ENCODE measurements around the gene MADCAM1. TPM values are rescaled to one million over a fixed set of nuclear protein-coding genes. Genes with fewer than 3 reads are reported as not detected.
"Not testable (repeated sequence)": the region's sequence is repeated elsewhere in the genome, so short reads cannot be mapped to it uniquely, and the experiment has no call there.

MADCAM1 gene
- total RNA-seq, 1 experiment from 2014 or later: not detected

DNA sequence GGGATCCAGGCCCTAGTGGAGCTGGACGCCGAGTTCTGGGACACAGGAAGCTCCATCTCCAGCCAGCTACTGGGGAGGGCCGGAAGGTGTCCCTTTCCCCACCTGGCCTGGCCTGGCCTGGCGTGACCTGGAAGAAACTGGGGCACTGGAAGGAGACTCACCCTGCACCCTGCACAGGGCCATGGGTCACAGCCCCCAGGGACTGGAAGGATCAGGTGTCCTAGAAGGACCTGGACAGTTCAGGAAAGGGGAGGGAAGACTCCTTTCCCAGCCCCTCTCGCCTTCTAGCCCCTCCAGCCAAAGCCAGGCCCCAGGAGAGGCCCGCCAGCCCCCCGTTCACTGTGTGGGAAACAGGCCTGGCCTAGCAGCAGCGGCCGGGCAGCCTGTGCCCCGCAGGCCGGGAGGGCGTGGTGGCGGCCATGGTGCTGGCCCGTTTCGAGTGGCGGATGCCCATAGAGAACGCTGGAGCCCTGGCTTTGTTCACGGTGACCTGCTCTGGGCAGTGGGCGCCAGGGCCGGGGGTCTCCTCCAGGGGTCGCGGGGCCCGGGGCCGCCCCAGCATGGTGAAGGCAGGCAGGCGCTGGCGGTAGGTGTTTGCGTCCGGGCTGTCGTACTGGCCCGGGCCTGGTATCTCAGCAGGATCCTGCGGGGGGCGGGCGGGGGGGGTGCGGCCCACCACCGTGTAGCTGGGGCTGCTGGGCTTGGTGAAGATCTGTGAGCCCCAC lies 32.6 kb upstream of the MADCAM1 start:
- no peak for DNase-seq (ENCODE audit: low read depth)
- in situ Hi-C loops (cut with HindIII; ENCODE audit: low pct_unique_long_range_greater_than_20kb, low sequenced_read_pairs): no loop called here

DNA sequence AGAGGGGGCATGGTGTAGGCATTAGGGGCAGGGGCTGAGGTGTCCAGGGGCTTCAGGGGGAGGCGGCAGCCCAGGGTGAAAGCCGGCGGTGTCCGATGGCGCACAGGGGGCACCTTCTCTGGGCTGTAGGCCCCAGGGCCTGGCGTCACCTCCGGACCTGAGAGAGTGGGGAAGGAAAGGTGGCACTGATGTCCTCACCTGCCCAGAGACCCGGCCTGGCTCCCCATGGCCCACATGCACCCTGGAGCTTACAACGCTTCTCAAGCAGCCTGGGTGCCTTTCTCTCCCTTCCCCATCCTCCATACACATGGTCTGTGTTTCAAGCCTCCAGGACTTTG lies 32.1 kb upstream of the MADCAM1 start:
- no peak for DNase-seq (ENCODE audit: low read depth)
- in situ Hi-C loops (cut with HindIII; ENCODE audit: low pct_unique_long_range_greater_than_20kb, low sequenced_read_pairs): no loop called here

DNA sequence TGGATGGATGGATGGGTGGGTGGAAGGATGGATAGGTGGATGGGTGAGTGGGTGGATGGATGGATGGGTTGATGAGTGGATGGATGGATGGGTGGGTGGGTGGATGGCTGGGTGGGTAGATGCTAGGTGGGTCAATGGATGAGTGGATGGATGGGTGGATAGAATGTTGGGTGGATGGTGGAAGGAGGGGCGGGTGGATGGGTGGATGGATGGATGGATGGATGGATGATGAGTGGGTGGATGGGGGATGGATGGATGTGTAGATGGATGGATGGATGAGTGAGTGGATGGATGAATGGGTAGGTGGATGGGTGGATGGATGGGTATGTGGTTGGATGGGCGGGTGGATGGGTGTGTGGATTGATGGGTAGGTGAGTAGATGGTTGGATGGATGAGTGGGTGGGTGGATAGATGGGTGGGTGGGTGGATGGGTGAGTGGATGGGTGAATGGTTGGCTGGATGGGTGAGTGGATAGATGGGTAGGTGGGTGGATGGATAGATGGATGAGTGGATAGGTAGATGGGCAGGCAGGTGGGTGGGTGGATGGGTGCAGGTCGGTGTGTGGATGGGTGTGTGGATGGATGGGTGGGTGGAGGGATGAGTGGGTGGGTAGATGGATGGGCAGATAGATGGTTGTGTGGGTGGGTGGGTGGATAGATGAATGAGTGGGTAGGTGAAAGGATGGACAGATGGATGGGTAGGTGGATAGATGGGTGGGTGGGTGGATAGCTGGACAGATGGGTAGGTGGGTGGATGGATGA lies 31.1 kb upstream of the MADCAM1 start:
- no peak for DNase-seq (ENCODE audit: low read depth)
- in situ Hi-C loops (cut with HindIII; ENCODE audit: low pct_unique_long_range_greater_than_20kb, low sequenced_read_pairs): no loop called here

DNA sequence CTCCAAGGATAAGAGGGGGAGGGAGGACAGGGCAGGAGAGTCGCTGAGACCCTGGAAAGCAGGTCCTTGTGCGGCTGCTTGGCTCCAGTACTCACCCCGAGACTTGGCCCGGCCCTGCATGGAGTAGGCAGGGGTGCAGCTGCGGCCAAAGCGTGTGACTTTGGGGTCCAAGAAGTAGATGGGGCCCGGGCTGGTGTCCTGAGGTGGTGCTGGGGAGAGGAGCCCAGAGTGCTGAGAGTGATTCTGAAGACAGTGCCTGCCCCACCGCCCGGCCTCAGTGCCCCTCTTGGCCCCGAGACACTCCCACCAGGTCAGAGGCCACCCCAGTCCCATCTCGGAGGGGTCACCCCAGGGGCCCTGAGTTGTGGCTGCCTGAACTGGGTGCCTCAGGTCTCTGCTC lies 28.7 kb upstream of the MADCAM1 start:
- in situ Hi-C loops (cut with HindIII; ENCODE audit: low pct_unique_long_range_greater_than_20kb, low sequenced_read_pairs): no loop called here
- DNase-seq (ENCODE audit: low read depth): no peak

DNA sequence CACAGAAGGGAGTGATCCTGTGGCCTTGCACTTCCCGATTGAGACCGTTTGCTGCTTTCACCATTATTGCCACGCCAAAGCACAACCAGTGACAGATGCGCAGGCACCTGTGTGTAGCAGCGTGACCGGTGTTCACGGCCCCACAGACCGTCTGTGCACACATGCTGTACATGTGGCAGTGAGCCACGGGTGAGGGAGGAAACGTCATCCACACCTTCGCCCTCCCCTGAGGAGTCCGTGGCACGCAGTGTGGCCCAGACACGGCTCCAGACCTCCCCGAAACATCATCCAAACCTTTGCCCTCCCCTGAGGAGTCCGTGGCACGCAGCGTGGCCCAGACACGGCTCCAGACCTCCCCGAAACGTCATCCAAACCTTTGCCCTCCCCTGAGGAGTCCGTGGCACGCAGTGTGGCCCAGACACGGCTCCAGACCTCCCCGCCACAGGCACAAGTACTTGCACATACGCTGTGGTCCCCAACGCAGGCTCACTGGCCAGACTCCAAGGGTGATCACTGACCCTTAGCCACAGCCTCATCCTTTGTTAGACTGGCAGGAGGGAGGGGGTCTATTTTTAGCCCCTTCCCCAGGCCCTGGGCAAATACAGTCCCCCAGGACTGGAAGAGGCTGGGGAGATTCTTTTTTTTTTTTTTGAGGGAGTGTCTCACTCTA lies 27.6 kb upstream of the MADCAM1 start:
- DNase-seq (ENCODE audit: low read depth): no peak
- in situ Hi-C loops (cut with HindIII; ENCODE audit: low pct_unique_long_range_greater_than_20kb, low sequenced_read_pairs): no loop called here

DNA sequence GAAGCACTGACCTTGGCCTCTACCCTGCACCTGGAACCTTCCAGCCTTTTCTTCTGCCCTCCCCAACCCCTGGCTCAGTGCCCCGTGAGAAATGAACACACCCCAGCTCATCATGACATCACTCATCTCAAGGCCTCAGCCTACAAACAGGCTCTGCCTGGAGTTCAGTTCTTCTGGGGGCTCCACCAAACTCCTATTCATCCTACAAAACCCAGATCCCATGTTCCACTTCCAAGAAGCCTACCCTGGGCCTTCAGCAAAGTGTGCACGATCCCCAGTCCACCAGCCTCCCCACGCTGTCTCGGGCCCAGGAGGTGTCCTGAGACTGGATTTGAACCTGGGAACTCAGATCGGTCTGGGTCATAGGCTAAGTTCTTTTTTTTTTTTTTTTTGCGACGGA lies 26.5 kb upstream of the MADCAM1 start:
- no peak for DNase-seq (ENCODE audit: low read depth)
- in situ Hi-C loops (cut with HindIII; ENCODE audit: low pct_unique_long_range_greater_than_20kb, low sequenced_read_pairs): no loop called here

DNA sequence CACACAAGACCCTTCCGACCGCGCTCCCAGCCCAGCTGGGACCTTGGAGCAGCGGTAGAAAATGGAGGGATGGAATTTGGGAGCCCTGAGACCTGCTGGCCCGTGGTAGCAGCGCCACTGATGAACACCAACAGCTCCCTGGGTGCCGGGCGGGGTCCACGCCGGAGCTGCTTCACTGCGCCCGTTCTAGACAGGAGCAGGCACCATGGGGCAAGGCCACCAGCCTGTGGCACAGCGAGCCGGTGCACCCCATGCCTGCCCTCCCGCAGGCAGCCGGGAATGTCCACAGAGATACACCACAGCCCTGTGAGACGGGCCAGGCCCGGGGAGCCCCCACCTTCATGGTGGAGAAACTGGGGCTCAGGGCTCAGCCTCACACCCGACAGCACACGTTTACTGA lies 25.6 kb upstream of the MADCAM1 start:
- no peak for DNase-seq (ENCODE audit: low read depth)
- in situ Hi-C loops (cut with HindIII; ENCODE audit: low pct_unique_long_range_greater_than_20kb, low sequenced_read_pairs): no loop called here

DNA sequence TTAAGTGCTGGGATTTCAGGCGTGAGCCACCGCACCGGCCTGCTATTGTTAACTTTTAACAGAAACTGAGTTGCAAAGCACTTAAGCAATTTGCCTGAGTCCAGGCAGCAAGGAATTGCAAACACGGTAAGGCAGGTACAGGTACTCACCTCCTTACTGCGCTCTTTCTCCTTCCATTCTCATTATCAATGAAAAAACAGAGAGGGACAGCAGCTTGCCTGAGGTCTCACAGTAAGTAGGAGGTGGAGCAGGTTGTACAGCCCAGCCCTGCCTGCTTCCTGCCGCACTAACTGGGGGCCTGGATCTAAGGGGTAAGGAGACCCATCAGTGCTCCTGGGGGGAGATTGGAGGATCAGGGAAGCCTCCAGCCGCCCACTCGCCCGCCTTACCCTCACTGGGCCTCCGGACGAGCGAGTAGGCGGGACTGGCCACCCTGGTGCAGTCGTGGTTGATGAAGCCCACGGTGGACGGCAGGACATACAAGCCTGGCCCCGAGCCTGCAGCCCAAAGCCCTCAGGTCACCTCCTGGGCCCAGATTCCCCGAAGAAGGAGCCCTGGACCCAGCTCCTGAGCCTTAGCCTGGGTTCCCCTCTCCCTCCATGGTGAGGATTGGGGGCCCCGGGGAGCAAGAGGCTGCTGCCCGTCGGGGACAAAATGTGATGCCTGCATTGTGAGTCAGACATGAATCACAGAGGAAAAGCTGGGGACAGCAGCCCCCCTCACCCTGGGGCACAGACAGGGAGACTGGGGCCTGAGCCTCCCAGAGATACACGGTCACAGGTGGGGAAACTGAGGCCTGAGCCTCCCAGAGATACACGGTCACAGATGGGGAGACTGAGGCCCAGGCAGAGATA lies 24.1 kb upstream of the MADCAM1 start:
- no peak for DNase-seq (ENCODE audit: low read depth)
- in situ Hi-C loops (cut with HindIII; ENCODE audit: low pct_unique_long_range_greater_than_20kb, low sequenced_read_pairs): no loop called here

DNA sequence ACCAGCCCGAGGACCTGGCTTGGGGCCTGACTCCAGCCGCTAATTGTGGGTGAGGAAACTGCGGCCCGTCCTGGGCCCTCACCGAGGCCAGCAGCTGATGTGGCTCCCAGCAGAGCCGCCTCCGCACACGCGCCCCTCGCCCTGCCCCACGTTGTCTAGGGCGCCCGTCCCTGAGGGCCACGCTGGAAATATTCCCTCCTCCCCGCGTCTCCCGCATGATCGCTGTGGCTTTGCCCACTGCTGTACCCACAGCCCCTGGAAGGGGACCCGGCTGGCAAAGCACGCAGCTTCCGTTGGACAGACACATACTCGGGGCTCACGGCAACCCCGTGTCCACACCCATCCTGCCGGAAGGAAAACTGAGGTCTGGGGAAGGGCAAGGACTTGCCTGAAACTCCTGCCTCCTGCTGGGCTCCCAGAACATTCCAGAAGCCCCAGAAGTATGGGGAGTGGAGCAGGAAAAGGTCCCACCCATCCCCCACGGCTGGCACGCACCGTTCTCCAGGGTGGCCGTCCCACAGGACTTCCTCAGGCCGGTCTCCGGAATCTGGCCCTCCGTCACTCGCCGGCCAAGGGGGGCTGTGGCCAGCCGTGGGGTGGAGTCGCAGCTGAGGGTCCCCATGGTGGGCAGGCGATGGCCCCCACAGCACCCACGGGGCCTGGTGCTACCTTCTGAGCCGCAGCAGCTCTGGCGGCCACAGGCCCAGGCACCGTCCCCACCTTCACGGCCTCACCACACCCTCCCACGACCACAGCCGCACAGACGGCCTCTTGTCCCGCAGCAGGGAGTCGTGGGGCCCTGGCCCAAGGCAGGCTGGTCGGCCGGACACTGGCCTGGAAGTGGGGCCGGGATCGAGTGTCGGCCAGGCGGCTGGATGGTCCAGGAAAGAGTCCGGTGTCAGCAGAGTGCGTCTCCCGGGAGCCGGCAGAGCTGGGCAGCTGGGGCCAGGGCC lies 21.9 kb upstream of the MADCAM1 start:
- in situ Hi-C loops (cut with HindIII; ENCODE audit: low pct_unique_long_range_greater_than_20kb, low sequenced_read_pairs): no loop called here
- no peak for DNase-seq (ENCODE audit: low read depth)

DNA sequence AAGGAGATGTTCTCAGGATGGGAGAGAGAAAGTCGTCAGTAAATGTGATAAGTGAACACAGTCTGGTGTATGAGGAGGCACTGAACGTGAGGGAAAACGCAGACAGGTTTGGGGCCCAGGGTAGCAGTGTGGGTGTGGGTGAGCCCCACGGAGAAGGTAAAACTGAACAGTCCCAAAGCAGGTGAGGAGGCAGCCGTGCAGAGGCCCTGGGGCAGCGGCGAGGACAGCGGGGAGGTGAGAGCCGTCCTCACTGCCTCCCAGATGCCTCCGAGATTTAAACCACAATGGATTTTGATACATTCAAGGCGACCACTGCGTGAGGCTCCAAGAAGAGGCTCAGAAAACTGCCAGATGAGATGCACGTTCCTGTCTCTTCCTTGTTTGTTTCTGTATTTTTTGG lies 20.9 kb upstream of the MADCAM1 start:
- in situ Hi-C loops (cut with HindIII; ENCODE audit: low pct_unique_long_range_greater_than_20kb, low sequenced_read_pairs): no loop called here
- DNase-seq (ENCODE audit: low read depth): no peak

DNA sequence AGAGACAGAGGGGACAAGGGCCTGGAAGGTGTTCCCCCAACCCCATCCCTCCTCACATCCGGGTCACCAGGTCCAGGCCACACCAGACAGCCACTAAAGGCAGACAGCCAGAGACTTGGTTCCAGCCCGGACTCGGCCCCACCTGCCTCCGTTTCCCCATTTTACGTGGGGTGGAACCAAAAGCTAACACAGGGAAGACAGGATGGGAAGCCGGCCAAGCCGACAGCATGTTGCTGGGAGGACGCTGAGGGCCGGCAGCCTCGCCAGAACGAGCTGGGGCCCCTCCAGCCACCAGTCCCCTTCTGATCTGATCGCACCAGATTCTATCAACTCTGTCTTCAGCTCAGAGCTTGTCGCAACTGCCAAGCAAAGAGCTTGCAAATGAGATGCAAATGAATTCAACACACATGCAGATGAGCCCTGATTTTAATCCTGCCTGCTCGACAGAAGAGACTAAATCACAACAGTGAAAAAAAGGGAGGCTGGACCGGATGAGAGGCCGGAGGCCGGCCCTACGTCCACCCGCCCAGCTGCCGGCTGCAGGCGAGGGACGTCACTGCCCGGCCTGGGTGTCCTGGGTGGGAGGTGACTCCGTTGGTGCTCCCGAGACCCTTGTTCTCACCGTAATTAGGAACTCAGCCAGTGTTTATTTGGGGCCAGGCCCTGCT lies 17.9 kb upstream of the MADCAM1 start:
- DNase-seq (ENCODE audit: low read depth): no peak
- in situ Hi-C loops (cut with HindIII; ENCODE audit: low pct_unique_long_range_greater_than_20kb, low sequenced_read_pairs): no loop called here

DNA sequence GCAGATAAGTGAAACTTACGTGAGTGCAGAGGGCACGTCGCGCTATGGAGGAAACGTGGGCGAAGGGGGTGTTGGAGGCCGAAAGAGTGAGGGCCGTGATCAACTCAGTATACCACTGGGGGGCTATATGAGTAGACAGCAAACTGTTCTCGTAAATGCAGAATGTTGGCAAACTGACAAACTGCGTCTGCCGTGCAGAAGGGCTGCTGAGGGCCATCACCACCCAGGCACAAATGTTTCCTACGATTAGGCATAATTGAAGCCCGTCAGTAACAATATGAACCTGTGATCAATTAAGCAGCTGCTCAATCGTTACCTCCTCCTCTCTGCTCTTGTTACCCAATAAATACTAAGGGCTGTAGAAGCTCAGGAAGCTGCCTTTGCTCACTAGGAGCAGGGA lies 17.3 kb upstream of the MADCAM1 start:
- in situ Hi-C loops (cut with HindIII; ENCODE audit: low pct_unique_long_range_greater_than_20kb, low sequenced_read_pairs): no loop called here
- no peak for DNase-seq (ENCODE audit: low read depth)

DNA sequence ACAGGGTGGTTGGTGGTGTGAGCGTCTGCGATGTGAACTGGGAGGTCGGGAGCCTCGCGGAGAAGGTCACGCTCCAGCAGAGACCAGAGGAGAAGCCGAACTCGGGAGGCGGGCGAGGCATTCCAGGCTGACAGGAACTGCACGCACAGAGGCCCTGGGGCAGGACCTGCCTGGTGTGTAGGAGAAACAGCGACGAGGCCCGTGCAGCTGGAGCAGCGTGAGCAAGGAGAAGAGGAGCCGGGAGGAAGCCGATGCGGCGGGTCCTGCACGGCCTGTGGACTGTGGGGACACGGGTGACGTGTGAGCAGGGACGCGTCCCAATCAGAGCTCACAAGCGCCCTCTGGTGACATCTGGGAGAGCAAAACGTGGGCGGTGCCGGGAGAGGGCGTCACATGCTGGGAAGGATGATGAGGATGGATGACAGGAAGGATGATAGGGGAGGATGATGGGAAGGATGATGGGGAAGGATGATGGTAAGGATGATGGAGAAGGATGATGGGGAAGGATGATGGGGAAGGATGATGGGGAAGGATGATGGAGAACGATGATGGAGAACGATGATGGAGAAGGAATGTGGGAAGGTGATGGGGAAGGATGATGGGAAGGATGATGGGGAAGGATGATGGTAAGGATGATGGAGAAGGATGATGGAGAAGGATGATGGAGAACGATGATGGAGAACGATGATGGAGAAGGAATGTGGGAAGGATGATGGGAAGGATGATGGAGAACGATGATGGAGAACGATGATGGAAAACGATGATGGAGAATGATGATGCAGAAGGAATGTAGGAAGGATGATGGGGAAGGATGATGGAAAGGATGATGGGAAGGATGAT lies 16.1 kb upstream of the MADCAM1 start:
- in situ Hi-C loops (cut with HindIII; ENCODE audit: low pct_unique_long_range_greater_than_20kb, low sequenced_read_pairs): no loop called here

DNA sequence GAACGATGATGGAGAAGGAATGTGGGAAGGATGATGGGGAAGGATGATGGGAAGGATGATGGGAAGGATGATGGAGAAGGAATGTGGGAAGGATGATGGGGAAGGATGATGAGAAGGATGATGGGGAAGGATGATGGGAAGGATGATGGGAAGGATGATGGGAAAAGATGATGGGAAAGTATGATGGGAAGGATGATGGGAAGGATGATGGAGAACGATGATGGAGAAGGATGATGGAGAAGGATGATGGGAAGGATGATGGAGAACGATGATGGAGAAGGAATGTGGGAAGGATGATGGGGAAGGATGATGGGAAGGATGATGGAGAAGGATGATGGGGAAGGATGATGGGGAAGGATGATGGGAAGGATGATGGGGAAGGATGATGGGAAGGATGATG lies 15.2 kb upstream of the MADCAM1 start:
- in situ Hi-C loops (cut with HindIII; ENCODE audit: low pct_unique_long_range_greater_than_20kb, low sequenced_read_pairs): not testable (repeated sequence)

More for the DNA sequence above, 16.1 kb upstream of the MADCAM1 start:
- DNase-seq (ENCODE audit: low read depth): peak; percentile 76

DNA sequence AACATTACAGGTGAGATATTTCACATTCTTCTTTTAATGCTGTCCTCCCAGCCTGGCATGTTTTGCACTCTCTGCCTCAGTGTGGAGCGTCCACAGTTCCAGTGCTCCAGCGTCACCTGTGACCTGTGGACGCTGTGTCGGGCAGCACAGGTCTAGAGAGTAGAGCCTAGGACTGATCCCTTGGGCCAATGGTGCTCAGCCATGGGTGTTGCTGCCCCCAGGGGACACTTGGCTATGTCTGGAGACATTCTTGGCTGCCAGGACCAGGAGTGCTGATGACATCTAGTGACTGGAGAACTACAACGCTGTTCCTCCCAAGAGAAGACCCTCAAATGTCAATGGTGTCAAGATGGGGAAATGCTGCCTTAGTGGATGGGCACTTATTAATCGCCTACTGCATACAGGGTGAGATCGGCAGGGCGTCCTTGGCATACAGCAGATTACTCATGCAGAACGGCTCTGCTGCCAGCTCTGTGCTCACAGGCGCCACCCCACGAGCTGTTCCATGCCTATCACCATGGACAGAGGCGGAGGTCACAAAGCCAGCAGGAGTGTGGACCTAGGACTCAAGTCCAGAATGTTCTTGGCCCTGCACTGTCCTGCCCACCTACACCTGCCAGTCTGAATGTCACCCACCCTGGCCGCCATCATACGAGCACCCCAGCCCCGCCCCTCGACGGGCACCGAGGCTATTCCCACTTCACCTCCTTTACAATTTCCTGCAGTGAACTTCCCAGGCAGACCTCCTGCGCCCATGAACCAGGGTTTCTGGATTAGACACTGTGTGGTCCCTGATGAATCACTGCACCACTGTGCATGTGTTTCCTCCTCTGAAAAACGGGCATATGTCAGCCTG lies 13.9 kb upstream of the MADCAM1 start:
- in situ Hi-C loops (cut with HindIII; ENCODE audit: low pct_unique_long_range_greater_than_20kb, low sequenced_read_pairs): no loop called here
- DNase-seq (ENCODE audit: low read depth): no peak

More for the DNA sequence above, 15.2 kb upstream of the MADCAM1 start:
- not testable (repeated sequence) for DNase-seq (ENCODE audit: low read depth)
